Measurements from ENCODE around the gene ATPAF1.

- no peak for TF ChIP-seq POLR2A (IDR thresholded peaks at IDR 0.05)
- TF ChIP-seq CTCF (IDR thresholded peaks at IDR 0.05), result no peak
- no peak for TF ChIP-seq EP300 (IDR thresholded peaks at IDR 0.05)
- no peak for TF ChIP-seq POLR2AphosphoS5 (IDR thresholded peaks at IDR 0.05)
Observed at GRCh38 chr1:46703927-46704641, 35.9 kb upstream of the ATPAF1 start.

Data from stomach (tissue), 4 donors.